Prostate gland (tissue), 2 donors: ENCODE results near the gene GEMIN7. TPM values are rescaled to one million over a fixed set of nuclear protein-coding genes. Genes with fewer than 3 reads are reported as not detected.

Experiments used
- DNase-seq: peaks from one replicate; pipeline ENCODE4 v3.0.0-alpha.2; 2019; ENCODE audit warnings: low spot score
- H3K27ac ChIP-seq, 2 donors: fragments of 200-600 bp; sonication (generic); 2 replicates each; pipeline ENCODE4 v1.5.1; 2017 to 2019
- H3K27me3 ChIP-seq: fragments of 200-600 bp; sonication (generic); replicated peaks from 2 replicates; pipeline ENCODE4 v1.5.1; 2019; ENCODE audit not compliant: insufficient read depth
- H3K36me3 ChIP-seq, 2 donors: fragments of 200-600 bp; sonication (generic); 1 replicate in 1 of 2; 2 replicates in 1 of 2; pipeline versions ENCODE4 v1.5.1 to v1.8.1; 2017 to 2019
- H3K4me1 ChIP-seq: fragments of 200-600 bp; sonication (generic); replicated peaks from 2 replicates; pipeline ENCODE4 v1.5.1; 2019
- H3K4me3 ChIP-seq, 2 donors: fragments of 200-600 bp; sonication (generic); 2 replicates each; pipeline ENCODE4 v1.5.1; 2017 to 2019
- H3K9me3 ChIP-seq: fragments of 200-600 bp; sonication (generic); 2 replicates; pipeline ENCODE4 v1.5.1; 2017
- CTCF ChIP-seq, 4 experiments: fragments of 200-600 bp in 2 of 4; fragments of 450-650 bp in 2 of 4; sonication (generic) in 2 of 4; IDR thresholded peaks; 1 replicate in 3 of 4; 2 replicates in 1 of 4; pipeline ENCODE4 v1.5.1; 2016 to 2019; ENCODE audit warnings: antibody characterized with exemption in 4 of 4, mild to moderate bottlenecking in 2 of 4, moderate library complexity in 2 of 4
- POLR2A ChIP-seq: fragments of 450-650 bp; IDR thresholded peaks from one replicate; pipeline ENCODE4 v1.6.1; 2016; ENCODE audit warnings: antibody characterized with exemption, mild to moderate bottlenecking
- POLR2AphosphoS5 ChIP-seq: sonication (generic); formaldehyde crosslinking; IDR thresholded peaks from one replicate; pipeline ENCODE4 v1.6.1; 2017; ENCODE audit warnings: antibody characterized with exemption
- WGBS: methylation state at CpG from one replicate; pipeline ENCODE4 v1.1.5; 2018; 5-methylcytosine and 5-hydroxymethylcytosine counted together
- intact Hi-C: fragments of 100-400 bp; cut with DNase I; formaldehyde crosslinking; loops from one replicate; pipeline ENCODE4 v1.14.2; 2022
- total RNA-seq, 2 donors: library from RNA; depleted of rRNA; stranded (reverse); fragments of >200 nt; gene quantifications; one replicate each; pipeline ENCODE4 v1.1.0, GENCODE V29; 2016

Gene GEMIN7
- total RNA-seq, 2 donors from 2014 or later, result 13.9 to 41.0 TPM

GRCh38 chr19:45045671-45046353 lies 33.2 kb upstream of the GEMIN7 start:
- no peaks in the 10 kb centered on the region for H3K36me3 ChIP-seq
- no peak for TF ChIP-seq POLR2A
- TF ChIP-seq POLR2AphosphoS5, result peak; percentile 34
- no peak for TF ChIP-seq CTCF (IDR thresholded peaks at IDR 0.05)
- 62% methylated on average over 14 of the region's 14 CpGs for WGBS
- intact Hi-C loops, result no loop called here
- H3K27ac ChIP-seq, result no peak overlapping the region
- no peaks in the 10 kb centered on the region for H3K9me3 ChIP-seq
- no peaks in the 10 kb centered on the region for H3K27me3 ChIP-seq
- H3K4me1 ChIP-seq, result peaks cover 9% of the 10 kb centered on the region
- no peak overlapping the region for H3K4me3 ChIP-seq
- DNase-seq, result no peak

- intact Hi-C loops, result no loop called here
- H3K27me3 ChIP-seq, result no peaks in the 10 kb centered on the region
- DNase-seq, result no peak
- H3K36me3 ChIP-seq, result no peaks in the 10 kb centered on the region
- H3K9me3 ChIP-seq, result no peaks in the 10 kb centered on the region
- no peak overlapping the region for H3K27ac ChIP-seq
- WGBS, result 91% methylated on average over 7 of the region's 7 CpGs
- peaks cover 5% of the 10 kb centered on the region for H3K4me1 ChIP-seq
- no peak for TF ChIP-seq POLR2A
- no peak for TF ChIP-seq CTCF (IDR thresholded peaks at IDR 0.05)
- no peak for TF ChIP-seq POLR2AphosphoS5
- no peak overlapping the region for H3K4me3 ChIP-seq
Observed at GRCh38 chr19:45046355-45046754, 32.7 kb upstream of the GEMIN7 start.

- intact Hi-C loops, result no loop called here
- Histone ChIP-seq H3K27me3 (no peaks in the 10 kb centered on the region), H3K9me3 (no peaks in the 10 kb centered on the region), H3K36me3 (no peaks in the 10 kb centered on the region), H3K27ac (no peak overlapping the region), H3K4me1 (peaks cover 5% of the 10 kb centered on the region), H3K4me3 (no peak overlapping the region)
- no peak for DNase-seq
- WGBS, result 77% methylated on average over 7 of the region's 7 CpGs
- TF ChIP-seq CTCF (IDR thresholded peaks at IDR 0.05), result no peak
- no peak for TF ChIP-seq POLR2A
- TF ChIP-seq POLR2AphosphoS5, result no peak
Observed at GRCh38 chr19:45047188-45047797, 31.8 kb upstream of the GEMIN7 start.

- TF ChIP-seq POLR2AphosphoS5 (no peak), POLR2A (no peak), CTCF (IDR thresholded peaks at IDR 0.05) (no peak)
- Histone ChIP-seq H3K36me3 (peaks cover 0 to 6% of the 10 kb centered on the region in 2 donors), H3K4me1 (peaks cover 5% of the 10 kb centered on the region), H3K27ac (no peak overlapping the region), H3K9me3 (no peaks in the 10 kb centered on the region), H3K27me3 (no peaks in the 10 kb centered on the region), H3K4me3 (no peak overlapping the region)
- intact Hi-C loops, result no loop called here
- no peak for DNase-seq
- WGBS, result 75% methylated on average over 8 of the region's 8 CpGs
Observed at GRCh38 chr19:45049073-45049736, 29.9 kb upstream of the GEMIN7 start.
